ENCODE results near the gene RAB25. TPM values are rescaled to one million over a fixed set of nuclear protein-coding genes. Genes with fewer than 3 reads are reported as not detected.

Gene RAB25
- total RNA-seq, 2 experiments from 2014 or later = not detected

DNA sequence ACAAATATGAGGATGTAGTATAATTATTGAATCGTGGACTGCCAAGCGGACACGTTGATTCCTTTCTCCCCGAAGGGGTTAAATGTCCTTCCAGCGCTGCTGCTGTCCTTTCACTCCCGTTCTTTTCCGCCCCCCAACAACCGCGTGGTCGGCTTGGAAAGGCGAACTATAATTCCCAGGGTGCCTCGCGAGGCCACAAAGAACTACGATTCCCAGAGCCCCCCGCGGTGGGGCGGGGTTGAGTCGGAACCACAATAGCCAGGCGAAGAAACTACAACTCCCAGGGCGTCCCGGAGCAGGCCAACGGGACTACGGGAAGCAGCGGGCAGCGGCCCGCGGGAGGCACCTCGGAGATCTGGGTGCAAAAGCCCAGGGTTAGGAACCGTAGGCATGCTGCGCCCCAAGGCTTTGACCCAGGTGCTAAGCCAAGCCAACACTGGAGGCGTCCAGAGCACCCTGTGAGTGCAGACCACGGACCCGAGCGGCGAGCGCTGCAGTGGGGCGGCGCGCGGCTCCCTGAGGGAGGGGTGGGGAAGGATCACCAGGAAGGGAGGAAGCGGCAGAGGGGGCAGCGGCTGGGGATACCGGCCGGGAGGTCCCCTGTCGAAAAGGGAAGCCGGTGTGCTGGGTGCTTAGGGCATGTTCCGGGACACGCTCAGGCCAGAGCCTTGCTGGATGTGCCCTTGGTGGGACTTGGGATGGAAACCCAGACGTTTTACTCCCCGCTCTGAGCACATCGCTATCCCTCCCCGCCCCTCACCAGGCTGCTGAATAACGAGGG, 6.3 kb upstream of the RAB25 start, which contains the start of gene LAMTOR2:
Gene LAMTOR2, plus strand, starts transcription at position 283 of the 781 bp plus-strand sequence. Its CDS starts 108 bp downstream, at position 391.
- Histone ChIP-seq H2AFZ (ENCODE audit: low read length) (peak within 1 kb of the TSS; percentile 59), H3K9me3 (ENCODE audit: low read length) (no peaks in the 10 kb centered on the region), H3K4me1 (ENCODE audit: insufficient read depth, low read length, poor library complexity, severe bottlenecking) (peaks cover 21% of the 10 kb centered on the region), H4K20me1 (ENCODE audit: insufficient read depth, low read length) (no peaks in the 10 kb centered on the region), H3K4me3 (ENCODE audit: low read depth, low read length, poor library complexity, severe bottlenecking) (peak within 1 kb of the TSS; percentile 81), H3K9me2 (ENCODE audit: insufficient read depth, low read length) (no peaks in the 10 kb centered on the region), H3K36me3 (ENCODE audit: insufficient read depth, low read length) (peaks cover 11% of the 10 kb centered on the region; the same call in 1 of the 2 replicates), H3K79me2 (ENCODE audit: insufficient read depth, low read depth, low read length) (peaks cover 21% of the 10 kb centered on the region; the same call in 1 of the 2 replicates), H3K27ac (ENCODE audit: low read depth, low read length, poor library complexity, severe bottlenecking) (peak within 1 kb of the TSS; percentile 86), H3K4me2 (ENCODE audit: low read length) (peak within 1 kb of the TSS; percentile 95)
- CTCF ChIA-PET (ENCODE audit: unreplicated experiment) = no interaction called here
- TF ChIP-seq EZH2phosphoT487 (IDR thresholded peaks at IDR 0.05; ENCODE audit: borderline replicate concordance, low read depth, low read length) = no peak
- TF ChIP-seq, protein P1, sequence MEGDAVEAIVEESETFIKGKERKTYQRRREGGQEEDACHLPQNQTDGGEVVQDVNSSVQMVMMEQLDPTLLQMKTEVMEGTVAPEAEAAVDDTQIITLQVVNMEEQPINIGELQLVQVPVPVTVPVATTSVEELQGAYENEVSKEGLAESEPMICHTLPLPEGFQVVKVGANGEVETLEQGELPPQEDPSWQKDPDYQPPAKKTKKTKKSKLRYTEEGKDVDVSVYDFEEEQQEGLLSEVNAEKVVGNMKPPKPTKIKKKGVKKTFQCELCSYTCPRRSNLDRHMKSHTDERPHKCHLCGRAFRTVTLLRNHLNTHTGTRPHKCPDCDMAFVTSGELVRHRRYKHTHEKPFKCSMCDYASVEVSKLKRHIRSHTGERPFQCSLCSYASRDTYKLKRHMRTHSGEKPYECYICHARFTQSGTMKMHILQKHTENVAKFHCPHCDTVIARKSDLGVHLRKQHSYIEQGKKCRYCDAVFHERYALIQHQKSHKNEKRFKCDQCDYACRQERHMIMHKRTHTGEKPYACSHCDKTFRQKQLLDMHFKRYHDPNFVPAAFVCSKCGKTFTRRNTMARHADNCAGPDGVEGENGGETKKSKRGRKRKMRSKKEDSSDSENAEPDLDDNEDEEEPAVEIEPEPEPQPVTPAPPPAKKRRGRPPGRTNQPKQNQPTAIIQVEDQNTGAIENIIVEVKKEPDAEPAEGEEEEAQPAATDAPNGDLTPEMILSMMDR (conservative IDR thresholded peaks at IDR 0.05; ENCODE audit: low read length) = no peak
- POLR2A ChIA-PET = no interaction called here
- intact Hi-C loops (cut with micrococcal nuclease; ENCODE audit: unreplicated experiment) = loop anchor here (2.0 kb wide), 2 partner anchors 34 to 120 kb away; partner anchors contain the start of genes KHDC4 and SSR2
- BruUV-seq (replicated peaks) = no TSS peak
- peak; percentile 97 for DNase-seq (ENCODE audit: low spot score)

DNA sequence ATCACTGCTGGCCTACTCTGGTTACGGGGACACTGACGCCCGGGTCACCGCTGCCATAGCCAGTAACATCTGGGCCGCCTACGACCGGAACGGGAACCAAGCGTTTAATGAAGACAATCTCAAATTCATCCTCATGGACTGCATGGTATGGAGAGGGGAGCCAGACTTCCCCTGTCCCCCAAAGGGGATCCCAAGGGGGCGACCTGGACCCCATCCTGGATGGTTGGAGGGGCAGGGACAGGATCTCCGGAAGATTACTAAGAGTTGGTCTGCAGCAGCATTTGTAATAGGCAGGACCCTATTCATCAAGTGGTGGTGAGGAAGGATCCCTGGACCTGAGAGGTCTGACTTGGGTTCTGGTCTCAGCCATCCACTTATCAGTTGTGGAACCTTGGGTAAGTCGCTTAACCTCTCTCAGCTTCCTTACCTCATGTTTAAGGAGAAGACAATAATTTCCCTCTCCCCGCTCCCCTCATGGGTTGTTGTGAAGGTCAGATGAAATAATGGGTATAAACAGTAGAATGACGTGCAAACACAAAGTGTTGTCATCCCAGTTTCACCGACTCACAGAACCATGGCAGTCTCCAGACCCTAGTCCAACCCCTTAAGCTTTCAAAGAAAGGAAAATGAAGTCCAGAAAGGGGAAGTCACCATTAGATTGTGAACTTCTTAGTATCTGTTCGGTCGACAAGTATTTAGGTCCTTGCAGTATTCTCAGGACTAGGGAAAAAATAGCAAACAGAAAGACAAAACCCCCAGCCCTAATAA, 5.5 kb upstream of the RAB25 start:
- Histone ChIP-seq H3K9me2 (ENCODE audit: insufficient read depth, low read length) (no peaks in the 10 kb centered on the region), H3K9me3 (ENCODE audit: low read length) (no peaks in the 10 kb centered on the region), H2AFZ (ENCODE audit: low read length) (peak overlapping the region; percentile 59; the same call in 1 of the 2 replicates), H3K36me3 (ENCODE audit: insufficient read depth, low read length) (peaks cover 4% of the 10 kb centered on the region; the same call in 1 of the 2 replicates), H3K4me1 (ENCODE audit: insufficient read depth, low read length, poor library complexity, severe bottlenecking) (peaks cover 21% of the 10 kb centered on the region), H3K4me2 (ENCODE audit: low read length) (peak overlapping the region; percentile 95), H3K4me3 (ENCODE audit: low read depth, low read length, poor library complexity, severe bottlenecking) (peak overlapping the region; percentile 81), H3K79me2 (ENCODE audit: insufficient read depth, low read depth, low read length) (peaks cover 21% of the 10 kb centered on the region; the same call in 1 of the 2 replicates), H4K20me1 (ENCODE audit: insufficient read depth, low read length) (no peaks in the 10 kb centered on the region), H3K27ac (ENCODE audit: low read depth, low read length, poor library complexity, severe bottlenecking) (no peak overlapping the region)
- ChIA-PET CTCF (ENCODE audit: unreplicated experiment) (no interaction called here), POLR2A (no interaction called here)
- TF ChIP-seq EZH2phosphoT487 (IDR thresholded peaks at IDR 0.05; ENCODE audit: borderline replicate concordance, low read depth, low read length) = no peak
- TF ChIP-seq, protein P1 (conservative IDR thresholded peaks at IDR 0.05; ENCODE audit: low read length) = no peak
- TSS peak; percentile 64 for BruUV-seq (replicated peaks)
- DNase-seq (ENCODE audit: low spot score) = peak; percentile 23
- intact Hi-C loops (cut with micrococcal nuclease; ENCODE audit: unreplicated experiment) = loop anchor here (2.0 kb wide), 2 partner anchors 35 to 121 kb away; partner anchors contain the start of genes KHDC4 and SSR2
